ENCODE measurements around the gene SYTL3.

Gene SYTL3

DNA sequence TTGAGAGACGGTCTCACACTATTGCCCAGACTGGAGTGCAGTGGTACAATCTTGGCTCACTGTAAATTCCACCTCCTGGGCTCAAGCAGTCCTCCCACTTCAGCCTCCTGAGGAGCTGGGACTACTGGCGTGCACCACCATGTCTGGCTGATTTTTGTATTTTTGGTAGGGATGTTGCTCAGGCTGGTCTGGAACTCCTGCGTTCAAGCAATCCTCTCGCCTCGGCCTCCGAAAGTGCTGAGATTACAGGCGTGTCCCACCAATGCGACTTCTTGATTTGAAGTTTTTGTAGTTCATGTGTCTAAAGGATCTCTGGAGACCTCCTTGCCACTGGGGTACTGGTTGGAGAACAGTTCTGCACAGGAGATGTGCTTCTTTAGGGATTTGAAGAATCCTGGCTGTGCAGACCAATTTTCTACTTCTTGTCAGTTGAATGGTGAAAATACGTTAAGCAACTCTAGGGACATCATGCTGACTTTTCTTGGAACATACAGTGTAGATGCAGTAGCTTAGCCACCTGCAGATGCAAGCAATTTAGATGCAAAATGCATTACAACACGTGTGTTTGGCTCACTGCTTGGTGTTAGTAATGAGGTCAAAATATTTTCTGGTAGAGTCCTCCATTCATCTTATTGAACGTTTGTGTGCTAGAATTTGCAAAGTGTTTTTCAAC is 28.2 kb downstream of the SYTL3 start:
- TF ChIP-seq, protein P1, sequence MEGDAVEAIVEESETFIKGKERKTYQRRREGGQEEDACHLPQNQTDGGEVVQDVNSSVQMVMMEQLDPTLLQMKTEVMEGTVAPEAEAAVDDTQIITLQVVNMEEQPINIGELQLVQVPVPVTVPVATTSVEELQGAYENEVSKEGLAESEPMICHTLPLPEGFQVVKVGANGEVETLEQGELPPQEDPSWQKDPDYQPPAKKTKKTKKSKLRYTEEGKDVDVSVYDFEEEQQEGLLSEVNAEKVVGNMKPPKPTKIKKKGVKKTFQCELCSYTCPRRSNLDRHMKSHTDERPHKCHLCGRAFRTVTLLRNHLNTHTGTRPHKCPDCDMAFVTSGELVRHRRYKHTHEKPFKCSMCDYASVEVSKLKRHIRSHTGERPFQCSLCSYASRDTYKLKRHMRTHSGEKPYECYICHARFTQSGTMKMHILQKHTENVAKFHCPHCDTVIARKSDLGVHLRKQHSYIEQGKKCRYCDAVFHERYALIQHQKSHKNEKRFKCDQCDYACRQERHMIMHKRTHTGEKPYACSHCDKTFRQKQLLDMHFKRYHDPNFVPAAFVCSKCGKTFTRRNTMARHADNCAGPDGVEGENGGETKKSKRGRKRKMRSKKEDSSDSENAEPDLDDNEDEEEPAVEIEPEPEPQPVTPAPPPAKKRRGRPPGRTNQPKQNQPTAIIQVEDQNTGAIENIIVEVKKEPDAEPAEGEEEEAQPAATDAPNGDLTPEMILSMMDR (conservative IDR thresholded peaks at IDR 0.05; ENCODE audit: control insufficient read depth, insufficient read depth, low read depth, low read length): no peak
- no peak overlapping the region for H3K4me3 ChIP-seq (ENCODE audit: control insufficient read depth, low read depth, low read length)
- no peak for DNase-seq (ENCODE audit: low read depth)

DNA sequence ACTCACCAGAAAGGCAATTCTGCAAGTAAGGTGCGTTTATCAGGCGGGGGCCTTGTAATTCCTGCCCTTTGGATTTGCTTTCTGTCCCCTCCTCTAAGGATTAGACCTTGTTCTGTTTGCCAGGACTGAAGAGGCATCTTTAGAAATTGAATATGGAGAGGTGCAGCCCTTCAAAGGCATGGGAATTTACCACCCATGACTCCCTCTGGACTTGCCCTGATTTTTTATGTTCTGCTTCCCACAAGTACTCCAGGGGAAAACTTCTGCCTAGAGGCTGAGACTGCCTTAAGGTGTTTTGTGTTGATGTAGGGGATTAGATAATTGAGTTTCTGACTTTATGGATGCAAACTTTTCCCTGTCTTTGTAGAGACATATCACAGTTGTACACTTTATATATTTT is 30.2 kb downstream of the SYTL3 start:
- H3K4me3 ChIP-seq (ENCODE audit: control insufficient read depth, low read depth, low read length): no peak overlapping the region
- TF ChIP-seq, protein P1 (conservative IDR thresholded peaks at IDR 0.05; ENCODE audit: control insufficient read depth, insufficient read depth, low read depth, low read length): no peak
- no peak for DNase-seq (ENCODE audit: low read depth)

DNA sequence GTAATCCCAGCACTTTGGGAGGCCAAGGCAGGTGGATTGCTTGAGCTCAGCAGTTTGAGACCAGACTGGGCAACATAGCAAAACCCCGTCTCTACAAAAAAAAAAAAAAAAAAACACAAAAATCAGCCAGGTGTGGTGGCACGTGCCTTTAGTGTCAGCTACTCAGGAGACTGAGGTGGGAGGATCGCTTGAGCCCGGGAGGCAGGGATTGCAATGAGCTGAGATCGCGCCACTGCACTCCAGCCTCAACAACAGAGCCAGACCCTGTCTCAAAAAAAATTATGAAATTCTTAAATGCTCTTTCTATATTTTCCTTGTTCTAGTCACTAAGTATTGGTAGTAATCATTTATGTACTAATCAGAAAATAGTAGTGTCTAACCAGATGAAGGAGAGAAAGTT is 30.6 kb downstream of the SYTL3 start:
- H3K4me3 ChIP-seq (ENCODE audit: control insufficient read depth, low read depth, low read length): no peak overlapping the region
- TF ChIP-seq, protein P1 (conservative IDR thresholded peaks at IDR 0.05; ENCODE audit: control insufficient read depth, insufficient read depth, low read depth, low read length): no peak
- no peak for DNase-seq (ENCODE audit: low read depth)

DNA sequence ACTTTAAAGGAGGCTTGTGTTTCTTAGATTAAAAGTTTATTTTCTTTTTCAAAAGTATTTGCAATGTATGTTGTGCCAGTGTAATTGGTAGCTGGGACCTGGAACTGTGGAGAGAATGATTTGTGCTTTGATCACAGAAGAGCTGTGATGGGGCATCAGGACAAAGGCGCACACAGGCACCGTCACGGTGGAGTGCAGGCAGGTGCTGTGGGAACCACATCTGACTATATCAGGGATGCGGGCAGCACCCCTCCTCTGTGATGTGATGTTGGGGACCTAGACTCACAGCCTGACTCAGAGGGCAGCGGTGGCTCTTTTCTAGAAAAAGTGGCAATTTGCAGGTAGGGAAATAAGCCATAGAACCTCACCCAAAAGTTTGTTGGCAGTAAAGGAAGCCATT is 34.5 kb downstream of the SYTL3 start:
- no peak overlapping the region for H3K4me3 ChIP-seq (ENCODE audit: control insufficient read depth, low read depth, low read length)
- TF ChIP-seq, protein P1 (conservative IDR thresholded peaks at IDR 0.05; ENCODE audit: control insufficient read depth, insufficient read depth, low read depth, low read length): no peak
- DNase-seq (ENCODE audit: low read depth): no peak

DNA sequence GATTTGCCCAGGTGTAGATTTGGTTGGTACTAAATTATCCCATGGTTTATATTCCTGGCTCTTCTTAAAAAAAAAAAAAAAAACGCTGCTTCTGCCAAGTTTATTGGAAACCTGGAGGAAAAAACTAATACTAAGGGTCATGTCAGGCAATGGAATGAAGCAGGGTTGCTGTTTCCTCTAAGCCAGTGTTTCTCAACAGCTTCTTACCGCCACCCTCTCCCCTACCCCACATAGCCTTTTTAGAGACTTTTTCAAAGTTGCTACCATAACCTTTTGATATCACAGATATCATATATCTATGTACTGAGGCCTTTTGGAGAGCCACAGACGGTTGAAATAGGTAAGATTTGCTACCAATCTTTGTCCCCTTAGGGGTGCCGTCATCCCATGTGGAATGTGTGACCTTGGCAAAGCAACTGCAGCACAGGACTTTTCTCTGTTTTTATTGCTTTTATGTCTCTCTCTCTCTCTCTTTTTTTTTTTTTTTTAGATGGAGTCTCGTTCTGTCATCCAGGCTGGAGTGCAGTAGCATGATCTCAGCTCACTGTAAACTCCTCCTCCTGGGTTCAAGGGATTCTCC is 35.0 kb downstream of the SYTL3 start:
- no peak for DNase-seq (ENCODE audit: low read depth)
- TF ChIP-seq, protein P1 (conservative IDR thresholded peaks at IDR 0.05; ENCODE audit: control insufficient read depth, insufficient read depth, low read depth, low read length): no peak
- no peak overlapping the region for H3K4me3 ChIP-seq (ENCODE audit: control insufficient read depth, low read depth, low read length)

DNA sequence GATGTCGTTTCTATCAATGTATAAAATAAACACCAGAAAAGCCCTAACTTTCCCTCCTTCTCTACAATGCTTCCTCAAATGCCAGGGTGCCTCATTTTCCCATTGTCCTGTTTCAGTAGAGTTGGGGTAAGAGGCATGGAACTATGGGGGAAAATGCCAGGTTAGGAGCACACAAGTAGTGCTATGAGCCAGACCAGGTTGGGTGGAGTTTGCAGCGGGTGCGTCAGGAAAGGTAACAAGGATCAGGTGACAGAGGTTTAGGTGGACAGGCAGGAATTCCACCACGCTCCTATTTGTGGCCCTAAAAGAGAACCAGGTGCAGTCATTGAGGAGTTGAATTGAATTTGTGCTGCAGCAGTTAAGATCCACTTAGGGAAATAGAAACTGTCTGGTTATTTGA is 36.5 kb downstream of the SYTL3 start:
- no peak overlapping the region for H3K4me3 ChIP-seq (ENCODE audit: control insufficient read depth, low read depth, low read length)
- no peak for DNase-seq (ENCODE audit: low read depth)
- TF ChIP-seq, protein P1 (conservative IDR thresholded peaks at IDR 0.05; ENCODE audit: control insufficient read depth, insufficient read depth, low read depth, low read length): no peak

All from fibroblast of mammary gland (primary cell).